PC-3 (cell line): ENCODE measurements around the gene PTCHD4. TPM values are rescaled to one million over a fixed set of nuclear protein-coding genes. Genes with fewer than 3 reads are reported as not detected.
"Not testable (repeated sequence)": the region's sequence is repeated elsewhere in the genome, so short reads cannot be mapped to it uniquely, and the experiment has no call there.

Experiments
- ATAC-seq: fragments of 200-7000 bp; cut with Tn5 transposase; 2 replicates; pipeline ENCODE4 v1.9.1; 2020; ENCODE audit warnings: mild to moderate bottlenecking, moderate library complexity
- BruUV-seq: library from RNA; stranded (reverse); fragments of 400-500 nt; replicated peaks from 2 replicates; lab custom pipeline; 2021; lab: Mats Ljungman, UMichigan
- CTCF ChIA-PET: fragments of 300-600 bp; sonication (Branson Sonifier 250); formaldehyde crosslinking; loops from one replicate; lab custom pipeline; 2022; ENCODE audit warnings: antibody characterized with exemption; lab: Charles Lee
- POLR2A ChIA-PET: fragments of 300-600 bp; sonication (Branson Sonifier 250); formaldehyde crosslinking; loops from one replicate; lab custom pipeline; 2022; ENCODE audit warnings: antibody characterized with exemption; ENCODE audit not compliant: unreplicated experiment; lab: Charles Lee
- DNase-seq: peaks from one replicate; pipeline ENCODE4 v3.0.0-alpha.2; 2015
- H2AFZ ChIP-seq: fragments of 300-600 bp; sonication (generic); 2 replicates; pipeline ENCODE4 v1.6.0; 2016; ENCODE audit warnings: antibody characterized with exemption, low read length
- H3F3A ChIP-seq: fragments of 300-600 bp; sonication (generic); one replicate; pipeline ENCODE4 v1.6.0; 2017; ENCODE audit warnings: antibody characterized with exemption, low read length, control low read depth, mild to moderate bottlenecking; ENCODE audit not compliant: unreplicated experiment
- H3K27ac ChIP-seq: fragments of 300-600 bp; sonication (generic); 2 replicates; pipeline ENCODE4 v1.5.1; 2016; ENCODE audit warnings: mild to moderate bottlenecking, low read length
- H3K27me3 ChIP-seq: fragments of 300-600 bp; sonication (generic); 2 replicates; pipeline ENCODE4 v1.6.1; 2016; ENCODE audit warnings: low read length, mixed read lengths
- H3K36me3 ChIP-seq: fragments of 300-600 bp; sonication (generic); 2 replicates; pipeline ENCODE4 v1.6.1; 2016; ENCODE audit warnings: low read depth, mixed run types, low read length, mixed read lengths
- H3K4me1 ChIP-seq: fragments of 300-600 bp; sonication (generic); 2 replicates; pipeline ENCODE4 v1.5.1; 2016; ENCODE audit warnings: low read length; ENCODE audit not compliant: insufficient read depth
- H3K4me2 ChIP-seq: fragments of 300-600 bp; sonication (generic); 2 replicates; pipeline ENCODE4 v1.6.0; 2016; ENCODE audit warnings: low read length
- H3K4me3 ChIP-seq: fragments of 300-600 bp; sonication (generic); 2 replicates; pipeline ENCODE4 v1.5.1; 2016; ENCODE audit warnings: mild to moderate bottlenecking, low read length, mixed read lengths
- H3K79me2 ChIP-seq: fragments of 300-600 bp; sonication (generic); 2 replicates; pipeline ENCODE4 v1.6.1; 2017; ENCODE audit warnings: low read length, mixed read lengths
- H3K9ac ChIP-seq: fragments of 300-600 bp; sonication (generic); 2 replicates; pipeline ENCODE4 v1.6.0; 2016; ENCODE audit warnings: mild to moderate bottlenecking, low read length
- H3K9me2 ChIP-seq: fragments of 300-600 bp; sonication (generic); replicated peaks from 2 replicates; pipeline ENCODE4 v1.6.1; 2016; ENCODE audit warnings: mixed run types, low read length, mixed read lengths
- H3K9me3 ChIP-seq: fragments of 300-600 bp; sonication (generic); 2 replicates; pipeline ENCODE4 v1.6.1; 2016; ENCODE audit warnings: low read length, mixed read lengths
- H4K20me1 ChIP-seq: fragments of 300-600 bp; sonication (generic); 2 replicates; pipeline ENCODE4 v1.6.1; 2016; ENCODE audit warnings: low read length, mixed read lengths
- CTCF ChIP-seq: fragments of 300-600 bp; sonication (generic); conservative IDR thresholded peaks from 2 replicates; pipeline ENCODE4 v1.5.1; 2017; ENCODE audit warnings: antibody characterized with exemption, low read depth, mild to moderate bottlenecking, low read length
- EZH2 ChIP-seq: fragments of 300-600 bp; sonication (generic); IDR thresholded peaks from one replicate; pipeline ENCODE4 v1.6.1; 2017; ENCODE audit warnings: antibody characterized with exemption, mild to moderate bottlenecking, low read length; ENCODE audit not compliant: unreplicated experiment
- EZH2phosphoT487 ChIP-seq: fragments of 300-600 bp; sonication (generic); IDR thresholded peaks from 2 replicates; pipeline ENCODE4 v1.6.1; 2018; ENCODE audit warnings: mild to moderate bottlenecking, antibody characterized with exemption, low read length, borderline replicate concordance
- intact Hi-C: fragments of 100-400 bp; cut with micrococcal nuclease; formaldehyde crosslinking; loops from 2 replicates; pipeline ENCODE4 v1.9.0; 2023
- total RNA-seq: library from RNA; depleted of rRNA; stranded (reverse); fragments of >200 nt; gene quantifications from 2 replicates; pipeline ENCODE4 v1.2.3, GENCODE V29; 2014

Gene PTCHD4
- total RNA-seq, 1 experiment from 2014 or later, result not detected

- no peaks in the 10 kb centered on the region for H4K20me1 ChIP-seq
- H3K9ac ChIP-seq, result no peak overlapping the region
- no peaks in the 10 kb centered on the region for H3K9me2 ChIP-seq
- peak overlapping the region; percentile 70 for H3K27ac ChIP-seq
- ATAC-seq, result peak; percentile 77
- peaks cover 38% of the 10 kb centered on the region for H3K4me1 ChIP-seq
- peak overlapping the region; percentile 33 for H3K4me2 ChIP-seq
- ChIA-PET CTCF (no interaction called here), POLR2A (no interaction called here)
- H2AFZ ChIP-seq, result peak overlapping the region; percentile 51
- intact Hi-C loops, result no loop called here
- H3K4me3 ChIP-seq, result no peak overlapping the region
- H3K36me3 ChIP-seq, result no peaks in the 10 kb centered on the region
- no peak for TF ChIP-seq CTCF
- no peak for TF ChIP-seq EZH2phosphoT487
- TF ChIP-seq EZH2, result no peak
- no peaks in the 10 kb centered on the region for H3F3A ChIP-seq
- peak; percentile 77 for DNase-seq
- H3K9me3 ChIP-seq, result no peaks in the 10 kb centered on the region
- BruUV-seq, result no TSS peak
- H3K79me2 ChIP-seq, result no peaks in the 10 kb centered on the region
- H3K27me3 ChIP-seq, result no peaks in the 10 kb centered on the region
Measured at GRCh38 chr6:48135323-48136084, 24.5 kb upstream of the PTCHD4 start.

GRCh38 chr6:48134246-48134645 is 23.2 kb upstream of the PTCHD4 start:
- Histone ChIP-seq H3K9me3 (no peaks in the 10 kb centered on the region), H3K9ac (no peak overlapping the region), H3K9me2 (no peaks in the 10 kb centered on the region), H4K20me1 (no peaks in the 10 kb centered on the region), H3F3A (no peaks in the 10 kb centered on the region), H3K36me3 (no peaks in the 10 kb centered on the region), H3K4me1 (peaks cover 30% of the 10 kb centered on the region), H2AFZ (no peak overlapping the region), H3K4me3 (no peak overlapping the region), H3K4me2 (no peak overlapping the region), H3K27ac (no peak overlapping the region), H3K79me2 (no peaks in the 10 kb centered on the region), H3K27me3 (no peaks in the 10 kb centered on the region)
- intact Hi-C loops, result no loop called here
- ATAC-seq, result peak; percentile 56
- BruUV-seq, result no TSS peak
- DNase-seq, result peak; percentile 4
- CTCF ChIA-PET, result interaction anchor here (0.6 kb wide), 1 partner anchor 631 kb away, joined by 4 read pairs; no protein-coding TSS in a partner anchor
- POLR2A ChIA-PET, result no interaction called here
- no peak for TF ChIP-seq EZH2phosphoT487
- no peak for TF ChIP-seq CTCF
- TF ChIP-seq EZH2, result no peak

- Histone ChIP-seq H3K4me1 (no peaks in the 10 kb centered on the region), H2AFZ (no peak overlapping the region), H3K4me2 (no peak overlapping the region), H3K9me2 (no peaks in the 10 kb centered on the region), H3K4me3 (no peak overlapping the region), H3K9me3 (no peaks in the 10 kb centered on the region), H3F3A (no peaks in the 10 kb centered on the region), H3K9ac (no peak overlapping the region), H3K79me2 (no peaks in the 10 kb centered on the region), H3K27me3 (no peaks in the 10 kb centered on the region), H4K20me1 (no peaks in the 10 kb centered on the region), H3K27ac (no peak overlapping the region), H3K36me3 (no peaks in the 10 kb centered on the region)
- ATAC-seq (no peak), DNase-seq (no peak)
- no TSS peak for BruUV-seq
- intact Hi-C loops, result no loop called here
- ChIA-PET POLR2A (no interaction called here), CTCF (no interaction called here)
- TF ChIP-seq EZH2phosphoT487 (no peak), EZH2 (no peak), CTCF (no peak)
Measured at GRCh38 chr6:48123601-48124000, 12.6 kb upstream of the PTCHD4 start.

GRCh38 chr6:48121983-48122749 is 11.2 kb upstream of the PTCHD4 start:
- intact Hi-C loops, H3K4me2 ChIP-seq, H3K4me1 ChIP-seq, H3K9ac ChIP-seq, H3K79me2 ChIP-seq, H3K9me2 ChIP-seq, H3K27me3 ChIP-seq, H3K4me3 ChIP-seq, H3K36me3 ChIP-seq, H4K20me1 ChIP-seq, H3F3A ChIP-seq, ATAC-seq, DNase-seq, BruUV-seq, H3K27ac ChIP-seq, POLR2A ChIA-PET, H2AFZ ChIP-seq, CTCF ChIA-PET, H3K9me3 ChIP-seq: not testable (repeated sequence)
